CD4-positive, alpha-beta T cell treated with Interferon alpha-2 for 1 hour (primary cell): ENCODE results near the gene SYNE1.
"Not testable (repeated sequence)": the region's sequence is repeated elsewhere in the genome, so short reads cannot be mapped to it uniquely, and the experiment has no call there.

Experiments used
- DNase-seq, 2 donors: peaks; one replicate each; pipeline ENCODE4 v3.0.0-alpha.2; 2020 to 2022

SYNE1 gene

DNA sequence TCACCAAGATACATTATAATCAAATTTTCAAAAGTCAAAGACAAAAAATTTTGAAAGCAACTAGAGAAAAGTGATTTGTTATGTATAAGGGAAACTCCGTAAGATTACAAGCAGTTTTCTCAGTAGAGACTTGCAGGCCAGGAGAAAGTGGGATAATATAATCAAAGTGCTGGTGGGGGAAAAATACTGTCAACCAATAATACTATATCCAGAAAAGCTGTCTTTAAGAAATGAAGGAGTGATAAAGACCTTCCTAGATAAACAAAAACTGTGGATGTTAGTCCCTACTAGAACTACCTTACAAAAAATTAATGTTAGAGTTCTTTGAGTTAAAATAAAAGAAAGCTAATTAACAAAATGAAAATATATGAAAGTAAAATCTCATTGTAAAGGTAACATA is 79.7 kb downstream of the SYNE1 start:
- DNase-seq = no peak

DNA sequence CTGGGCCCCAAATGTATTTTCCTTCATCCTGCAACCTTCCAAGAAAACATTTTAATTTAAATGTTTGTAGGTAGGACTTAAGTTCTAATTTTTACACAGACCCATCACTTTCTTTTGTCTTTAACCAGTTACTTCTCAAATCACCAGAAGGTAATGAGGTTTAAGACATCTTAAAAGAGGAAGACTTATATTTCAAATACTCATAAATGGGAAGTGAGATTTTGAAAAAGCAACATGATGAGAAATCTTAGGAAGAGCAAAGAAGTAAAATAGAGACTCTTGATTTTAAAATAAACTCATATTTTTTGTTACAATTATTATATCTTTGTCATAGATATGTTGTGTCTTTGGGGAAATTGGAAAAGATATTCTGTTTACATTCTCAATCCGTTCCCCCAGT is 82.3 kb downstream of the SYNE1 start:
- no peak for DNase-seq

DNA sequence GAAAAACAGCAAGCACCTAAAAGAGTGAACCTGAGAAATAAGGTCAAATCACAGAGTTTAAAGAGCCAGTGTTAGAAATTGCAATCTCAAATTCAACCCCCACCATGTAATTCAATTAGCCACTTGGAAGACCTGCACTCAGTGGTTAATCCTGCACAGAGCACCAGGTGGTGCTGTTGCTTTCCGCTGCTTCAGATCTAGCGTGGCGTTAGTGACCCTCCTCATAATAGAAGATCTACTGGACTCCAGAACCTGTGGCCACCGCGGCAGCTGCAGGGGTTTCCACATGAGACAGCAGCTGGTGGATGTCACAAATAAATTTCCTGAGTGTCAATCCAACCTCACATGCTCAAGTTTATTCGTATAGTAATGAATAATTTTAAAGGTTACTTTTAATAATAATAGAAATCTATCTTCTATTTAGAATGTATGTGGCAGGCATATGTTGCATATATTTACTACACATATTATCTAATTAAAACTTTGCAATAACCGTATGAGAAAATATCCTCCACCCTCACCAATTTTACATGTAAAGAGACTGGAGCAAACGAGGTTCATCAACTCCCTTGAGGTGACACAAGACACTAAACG is 84.4 kb downstream of the SYNE1 start:
- peak; percentile 36 to 57 for DNase-seq

GRCh38 chr6:152543519-152543918 is 93.6 kb downstream of the SYNE1 start:
- DNase-seq = no peak

DNA sequence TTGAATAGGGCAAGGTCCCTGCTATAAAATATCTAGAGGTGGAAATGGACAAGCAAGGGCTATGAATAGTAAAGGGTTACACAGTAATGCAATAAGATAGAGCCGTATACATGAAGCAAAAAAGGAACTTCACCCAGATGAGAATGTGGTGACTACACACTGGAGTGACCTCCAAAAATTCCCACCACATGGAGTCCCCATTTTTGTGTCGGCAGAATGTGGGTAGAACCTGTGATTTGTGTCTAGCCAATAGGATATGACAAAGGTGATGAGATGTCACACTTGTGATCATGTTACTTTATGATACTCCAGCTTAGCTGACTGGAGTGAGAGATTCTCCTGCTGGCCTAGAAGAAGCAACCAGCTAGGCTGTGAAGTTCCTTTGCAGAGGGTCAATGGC is 96.8 kb downstream of the SYNE1 start:
- no peak for DNase-seq

GRCh38 chr6:152534541-152534940 is 102.6 kb downstream of the SYNE1 start:
- DNase-seq = no peak

- DNase-seq = no peak
Observed at GRCh38 chr6:152532556-152533422, 104.4 kb downstream of the SYNE1 start.

DNA sequence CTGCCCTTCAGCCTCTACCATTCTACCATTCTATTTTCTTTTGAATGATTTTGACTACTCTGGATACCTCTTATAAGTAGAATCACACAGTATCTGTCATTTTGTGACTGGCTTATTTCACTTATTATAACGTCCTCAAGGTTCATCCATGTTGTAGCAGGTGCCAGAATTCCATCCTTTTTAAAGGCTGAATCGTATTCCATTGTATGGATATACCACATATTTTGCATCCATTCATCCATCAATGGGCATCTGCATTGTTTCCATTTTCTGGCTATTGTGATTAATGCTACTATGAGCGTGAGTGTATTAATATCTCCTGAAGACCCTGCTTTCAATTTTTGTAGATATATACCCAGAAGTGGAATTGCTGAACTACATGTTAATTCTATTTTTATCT is 105.5 kb downstream of the SYNE1 start:
- DNase-seq = no peak

DNA sequence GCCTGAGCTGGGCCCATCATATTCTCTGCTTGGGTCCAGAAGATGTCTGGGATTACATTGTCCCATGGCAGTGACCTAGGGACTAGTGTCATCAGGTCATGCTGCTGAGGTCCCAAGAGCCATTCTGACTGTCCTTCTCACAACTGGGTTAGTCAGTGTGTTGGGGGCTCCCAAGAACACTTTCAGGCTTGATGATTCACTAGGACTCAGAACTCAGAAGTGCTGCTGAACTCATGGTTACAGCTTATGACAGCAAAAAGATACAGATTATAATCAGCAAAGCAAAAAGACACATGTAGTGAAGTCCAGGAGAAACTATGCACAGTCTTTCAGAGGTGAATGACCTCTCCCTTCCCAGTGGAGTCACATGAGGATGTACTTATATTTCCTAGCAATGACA is 107.8 kb downstream of the SYNE1 start:
- no peak for DNase-seq

GRCh38 chr6:152514120-152514519 is 123.0 kb downstream of the SYNE1 start:
- not testable (repeated sequence) for DNase-seq

DNA sequence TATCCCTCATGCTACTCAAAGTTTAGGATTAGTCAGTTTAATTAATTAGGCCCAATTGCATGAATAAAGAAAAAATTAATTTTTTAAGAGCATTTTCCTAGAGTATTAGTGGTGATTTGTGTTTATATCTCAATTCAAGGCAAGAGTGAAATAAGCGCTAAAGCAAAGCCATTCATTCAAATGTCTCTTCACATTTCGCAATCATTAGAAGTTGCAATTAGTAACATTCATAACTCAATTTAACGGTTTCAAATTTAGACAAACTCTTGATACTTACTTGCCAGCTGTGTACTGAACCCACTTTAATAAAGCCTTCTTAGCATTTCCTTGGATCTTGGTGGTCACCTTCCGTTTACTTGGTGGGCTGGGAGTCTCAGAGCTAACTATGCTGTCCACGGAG is 127.2 kb downstream of the SYNE1 start:
- no peak for DNase-seq

- no peak for DNase-seq
Observed at GRCh38 chr6:152508477-152508876, 128.7 kb downstream of the SYNE1 start.

GRCh38 chr6:152503546-152503945 is 133.6 kb downstream of the SYNE1 start:
- DNase-seq = no peak

GRCh38 chr6:152502421-152503188 is 134.6 kb downstream of the SYNE1 start:
- no peak for DNase-seq

GRCh38 chr6:152499931-152500330 is 137.2 kb downstream of the SYNE1 start:
- no peak for DNase-seq

DNA sequence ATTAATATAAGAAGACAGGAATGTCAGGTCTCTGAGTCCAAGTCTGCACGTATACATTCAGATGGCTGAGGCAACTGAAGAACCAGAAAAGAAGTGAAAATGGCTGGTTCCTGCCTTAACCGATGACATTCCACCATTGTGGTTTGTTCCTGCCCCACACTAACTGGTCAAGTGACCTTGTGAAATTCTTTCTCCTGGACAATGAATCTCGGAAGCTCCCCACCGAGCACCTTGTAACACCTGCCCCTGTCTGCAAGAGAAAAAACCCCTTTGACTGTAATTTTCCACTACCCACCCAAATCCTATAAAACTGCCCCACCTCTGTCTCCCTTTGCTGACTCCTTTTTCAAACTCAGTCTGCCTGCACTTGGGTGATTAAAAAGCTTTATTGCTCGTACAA is 140.4 kb downstream of the SYNE1 start:
- no peak for DNase-seq

DNA sequence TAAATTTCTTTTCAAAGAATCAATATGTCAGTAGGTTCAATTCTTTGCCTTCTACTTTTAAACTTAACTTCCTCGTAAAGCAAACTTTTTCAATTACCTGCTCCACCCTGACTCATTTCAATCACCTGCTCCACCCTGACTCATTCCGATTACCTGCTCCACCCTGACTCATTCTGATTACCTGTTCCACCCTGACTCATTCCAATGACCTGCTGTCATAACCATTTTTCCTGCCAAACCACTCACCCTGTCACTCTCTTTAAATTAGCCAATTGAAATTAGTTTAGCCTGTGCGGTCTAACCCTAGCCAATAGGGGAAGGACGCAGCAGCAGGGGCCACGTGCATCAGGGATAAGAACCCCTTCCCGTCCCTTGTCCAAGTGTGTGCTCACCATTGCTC is 141.7 kb downstream of the SYNE1 start:
- DNase-seq = not testable (repeated sequence)

DNA sequence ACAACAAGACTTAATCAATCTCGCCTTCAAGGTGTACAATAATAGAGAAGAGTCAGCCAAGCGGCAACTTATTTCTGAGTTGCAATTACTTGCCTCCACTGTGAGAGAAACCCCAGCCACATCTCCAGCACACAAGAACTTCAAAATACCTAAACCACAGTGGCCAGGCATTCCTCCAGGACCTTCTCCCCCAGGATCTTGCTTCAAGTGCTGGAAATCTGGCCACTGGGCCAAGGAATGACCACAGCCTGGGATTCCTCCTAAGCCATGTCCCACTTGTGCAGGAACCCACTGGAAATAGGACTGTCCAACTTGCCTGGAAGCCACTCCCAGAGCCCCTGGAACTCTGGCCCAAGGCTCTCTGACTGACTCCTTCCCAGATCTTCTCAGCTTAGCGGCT is 144.9 kb downstream of the SYNE1 start:
- not testable (repeated sequence) for DNase-seq

DNA sequence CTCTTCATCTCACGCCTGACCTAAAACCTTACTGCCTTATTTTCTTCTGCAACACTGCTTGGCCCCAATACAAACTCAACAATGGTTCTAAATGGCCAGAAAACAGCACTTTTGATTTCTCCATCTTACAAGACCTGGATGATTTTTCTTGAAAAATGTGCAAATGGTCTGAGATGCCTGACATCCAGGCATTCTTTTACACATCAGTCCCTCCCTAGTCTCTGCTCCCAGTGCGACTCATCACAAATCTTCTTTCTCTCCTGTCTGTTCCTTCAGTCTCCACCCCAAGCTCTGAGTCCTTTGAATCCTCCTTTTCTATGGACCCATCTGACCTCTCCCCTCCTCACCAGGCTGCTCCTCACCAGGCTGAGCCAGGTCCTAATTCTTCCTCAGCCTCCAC is 145.7 kb downstream of the SYNE1 start:
- DNase-seq = not testable (repeated sequence)

GRCh38 chr6:152490971-152491378 is 146.2 kb downstream of the SYNE1 start:
- DNase-seq = not testable (repeated sequence)

DNA sequence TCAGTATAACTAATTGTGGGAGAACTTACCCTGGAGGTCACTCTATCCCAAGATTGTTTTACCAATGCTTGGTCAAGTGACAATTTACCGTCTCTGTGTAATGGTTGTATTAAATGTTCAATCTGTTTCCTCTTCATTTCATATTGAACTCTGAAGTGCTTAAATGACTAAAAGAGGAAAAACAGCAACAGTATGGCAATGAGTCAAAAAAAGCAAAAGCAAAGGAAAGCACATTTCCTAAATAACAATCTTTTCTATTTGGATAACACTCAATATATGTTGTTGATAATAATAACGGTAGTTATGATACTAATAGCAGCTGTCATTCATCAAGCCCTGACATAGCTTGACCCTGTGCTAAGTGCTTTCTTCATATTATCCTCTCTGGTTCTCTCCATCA is 152.4 kb downstream of the SYNE1 start:
- DNase-seq = no peak

- no peak for DNase-seq
Observed at GRCh38 chr6:152482289-152482688, 154.9 kb downstream of the SYNE1 start.

DNA sequence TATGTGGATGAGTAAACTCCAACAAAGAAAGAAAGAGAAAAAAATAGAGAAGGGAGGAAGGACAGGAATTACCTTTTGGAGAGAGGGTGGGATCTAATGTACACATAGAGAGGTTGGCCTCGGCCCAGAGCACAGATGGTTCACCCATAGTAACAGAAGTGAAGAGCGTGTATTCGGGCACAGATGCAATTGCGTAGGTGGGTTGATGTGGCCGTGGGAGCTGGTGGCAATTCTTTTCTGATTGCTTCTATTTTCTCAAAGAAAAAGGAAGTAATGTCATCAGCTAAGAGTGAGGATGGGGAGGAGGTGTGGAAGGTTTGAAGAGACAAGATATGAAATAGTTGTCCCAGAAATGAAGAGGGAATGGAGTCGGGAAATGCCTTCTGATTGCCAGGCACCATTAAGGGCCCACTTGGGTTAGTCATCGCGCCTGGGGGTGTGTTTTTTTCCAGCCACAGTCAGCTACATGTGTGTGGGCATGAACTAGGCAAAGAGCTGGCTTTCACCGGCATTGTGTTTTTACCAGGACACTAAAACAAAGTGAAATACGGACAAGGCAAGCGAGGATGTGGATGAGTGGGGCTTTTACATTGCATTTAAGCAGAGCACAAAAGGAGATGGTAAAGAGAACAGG is 158.7 kb downstream of the SYNE1 start:
- DNase-seq = no peak
